ENCODE measurements around the gene KIF18B.

KIF18B gene

GRCh38 chr17:44887971-44888954, 59.3 kb downstream of the KIF18B start:
- H3K4me3 ChIP-seq (ENCODE audit: control insufficient read depth, low read depth, low read length) = no peak overlapping the region
- DNase-seq (ENCODE audit: low read depth) = no peak
- no peak for TF ChIP-seq CTCF (conservative IDR thresholded peaks at IDR 0.05; ENCODE audit: control insufficient read depth, insufficient read depth, low read depth, low read length)

- no peak overlapping the region for H3K4me3 ChIP-seq (ENCODE audit: control insufficient read depth, low read depth, low read length)
- no peak for DNase-seq (ENCODE audit: low read depth)
- no peak for TF ChIP-seq CTCF (conservative IDR thresholded peaks at IDR 0.05; ENCODE audit: control insufficient read depth, insufficient read depth, low read depth, low read length)
Measured at GRCh38 chr17:44887016-44887415, 60.6 kb downstream of the KIF18B start.

- TF ChIP-seq CTCF (conservative IDR thresholded peaks at IDR 0.05; ENCODE audit: control insufficient read depth, insufficient read depth, low read depth, low read length) = no peak
- DNase-seq (ENCODE audit: low read depth) = no peak
- H3K4me3 ChIP-seq (ENCODE audit: control insufficient read depth, low read depth, low read length) = no peak overlapping the region
Measured at GRCh38 chr17:44884941-44885340, 62.6 kb downstream of the KIF18B start.

- no peak for TF ChIP-seq CTCF (conservative IDR thresholded peaks at IDR 0.05; ENCODE audit: control insufficient read depth, insufficient read depth, low read depth, low read length)
- H3K4me3 ChIP-seq (ENCODE audit: control insufficient read depth, low read depth, low read length) = no peak overlapping the region
- no peak for DNase-seq (ENCODE audit: low read depth)
Measured at GRCh38 chr17:44881145-44881544, 66.4 kb downstream of the KIF18B start.

GRCh38 chr17:44880062-44880461, 67.5 kb downstream of the KIF18B start:
- H3K4me3 ChIP-seq (ENCODE audit: control insufficient read depth, low read depth, low read length) = no peak overlapping the region
- no peak for TF ChIP-seq CTCF (conservative IDR thresholded peaks at IDR 0.05; ENCODE audit: control insufficient read depth, insufficient read depth, low read depth, low read length)
- DNase-seq (ENCODE audit: low read depth) = no peak

GRCh38 chr17:44879376-44879775, 68.2 kb downstream of the KIF18B start:
- no peak for TF ChIP-seq CTCF (conservative IDR thresholded peaks at IDR 0.05; ENCODE audit: control insufficient read depth, insufficient read depth, low read depth, low read length)
- DNase-seq (ENCODE audit: low read depth) = no peak
- no peak overlapping the region for H3K4me3 ChIP-seq (ENCODE audit: control insufficient read depth, low read depth, low read length)
